GM18517 (cell line): ENCODE results near the gene CTBP2.

Experiments
- ATAC-seq: cut with Tn5 transposase; IDR thresholded peaks from one replicate; pipeline ENCODE4 v1.9.1; 2021; ENCODE audit warnings: mild to moderate bottlenecking, moderate library complexity; ENCODE audit not compliant: unreplicated experiment

Gene CTBP2

DNA sequence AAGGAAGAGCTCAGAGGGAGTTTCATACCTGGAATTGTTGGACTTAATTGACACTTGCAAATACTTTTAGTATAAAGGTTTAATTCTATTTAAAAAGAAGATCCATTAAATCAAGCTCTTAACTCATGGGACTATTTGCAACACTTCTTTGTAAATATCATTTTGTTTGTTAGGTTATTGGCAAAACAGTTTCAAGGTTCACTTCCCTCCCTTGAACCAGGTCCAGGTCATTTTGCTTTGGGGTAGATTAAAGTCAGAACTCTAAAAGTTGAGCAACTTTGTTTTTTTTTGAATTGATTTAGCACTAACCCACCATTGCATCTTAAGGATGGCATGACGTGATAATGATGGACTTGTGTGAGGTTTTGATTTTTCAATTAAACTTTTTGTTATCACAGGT lies 172.6 kb downstream of the CTBP2 start:
- ATAC-seq: no peak

DNA sequence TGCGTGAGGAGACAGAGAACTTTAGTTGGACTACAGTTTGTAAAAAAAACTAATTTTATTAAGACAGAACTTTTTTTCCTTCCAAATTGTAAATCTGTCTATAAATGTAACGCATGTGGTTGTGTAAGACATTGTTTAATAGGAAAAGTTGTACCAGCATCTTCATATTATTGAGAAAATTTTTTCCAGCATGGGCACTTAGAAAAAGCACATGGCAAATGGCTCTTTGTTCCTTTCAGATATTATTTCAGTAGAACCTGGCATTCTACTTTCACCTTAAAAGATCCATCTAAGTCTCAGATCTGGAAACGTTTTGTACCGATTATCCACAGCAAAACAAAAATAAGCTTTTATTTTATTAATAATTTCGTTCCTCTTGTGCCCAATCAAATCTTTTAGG lies 175.2 kb downstream of the CTBP2 start:
- ATAC-seq: no peak

DNA sequence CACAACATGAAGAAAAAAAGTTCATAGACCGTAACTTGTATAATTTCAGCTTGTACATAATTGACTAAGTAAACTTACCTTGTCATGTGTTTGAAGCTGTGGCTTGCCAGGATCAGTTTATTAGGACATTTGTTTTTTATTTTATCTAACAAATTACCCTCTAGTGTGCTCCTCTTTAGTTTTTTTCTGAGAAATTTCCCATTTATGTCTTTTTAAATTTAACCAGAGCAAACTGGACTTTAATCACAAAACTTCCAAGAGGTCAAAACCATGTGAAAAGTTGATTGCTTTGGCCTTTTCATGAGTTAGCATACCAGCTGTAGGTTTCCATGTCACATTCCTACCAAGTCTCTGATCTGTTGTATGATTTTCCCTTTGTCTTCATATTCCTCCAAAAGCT lies 176.0 kb downstream of the CTBP2 start:
- ATAC-seq: no peak

GRCh38 chr10:124983321-124983720 lies 177.0 kb downstream of the CTBP2 start:
- ATAC-seq: no peak

- no peak for ATAC-seq
Observed at GRCh38 chr10:124978376-124978725, 182.0 kb downstream of the CTBP2 start.

GRCh38 chr10:124977648-124978375 lies 182.6 kb downstream of the CTBP2 start:
- no peak for ATAC-seq

DNA sequence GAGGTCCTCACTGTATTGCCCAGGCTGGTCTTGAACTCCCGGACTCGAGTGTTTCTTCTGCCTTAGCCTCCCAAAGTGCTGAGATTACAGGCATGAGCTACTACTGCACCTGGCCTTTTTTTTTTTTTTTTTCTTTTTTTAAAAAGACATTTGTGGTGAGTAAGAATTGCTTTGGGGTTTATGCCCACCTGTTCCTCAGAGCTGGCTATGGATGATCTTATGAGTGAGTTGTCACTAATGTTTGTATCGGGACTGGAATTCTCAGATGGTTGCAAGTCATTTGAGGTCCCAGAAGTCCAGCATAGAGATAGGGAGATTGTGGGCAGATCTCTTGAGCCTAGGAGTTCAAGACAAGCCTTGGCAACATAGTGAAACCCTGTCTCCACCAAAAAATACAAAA lies 183.2 kb downstream of the CTBP2 start:
- no peak for ATAC-seq

DNA sequence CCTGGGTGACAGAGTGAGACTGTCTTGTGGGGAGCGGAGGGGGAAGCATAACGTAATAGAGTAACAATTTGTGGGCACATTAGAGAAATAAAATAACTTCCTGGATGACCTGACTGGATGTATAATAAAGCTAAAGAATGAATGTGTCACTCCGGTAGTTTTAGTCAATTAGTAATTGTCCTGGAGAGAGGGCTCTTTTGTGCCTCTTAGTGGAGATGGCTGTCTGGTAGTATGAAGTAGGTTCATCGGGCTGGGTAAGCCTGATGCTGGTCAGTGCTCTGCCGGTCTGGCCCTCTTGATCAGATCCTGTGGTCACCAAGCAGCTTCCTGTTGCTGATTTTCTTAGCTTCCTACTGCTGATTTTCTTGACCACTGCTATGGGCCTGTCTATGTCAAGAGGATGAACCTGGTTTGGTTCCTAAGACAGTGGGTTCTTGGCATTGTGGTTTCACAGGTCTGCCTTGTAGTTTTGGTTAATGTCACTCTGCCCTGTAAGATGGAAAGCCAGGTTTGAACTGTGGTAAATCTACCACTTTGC lies 184.3 kb downstream of the CTBP2 start:
- no peak for ATAC-seq

DNA sequence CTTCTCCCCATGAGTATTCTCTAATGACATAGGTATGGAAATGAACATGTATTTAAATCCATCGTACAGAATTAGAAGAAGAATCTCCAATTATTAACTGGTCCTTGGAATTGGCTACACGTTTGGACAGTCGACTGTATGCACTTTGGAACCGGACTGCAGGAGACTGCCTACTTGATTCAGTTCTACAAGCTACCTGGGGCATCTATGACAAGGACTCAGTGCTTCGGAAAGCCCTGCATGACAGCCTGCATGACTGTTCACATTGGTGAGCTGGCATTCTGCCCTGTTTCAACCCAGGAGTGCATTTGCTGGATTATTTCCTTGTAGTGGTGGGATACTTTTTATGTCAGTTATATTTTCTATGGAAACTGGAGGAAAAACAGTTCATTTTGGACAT lies 186.2 kb downstream of the CTBP2 start:
- no peak for ATAC-seq

GRCh38 chr10:124972637-124973036 lies 187.7 kb downstream of the CTBP2 start:
- no peak for ATAC-seq

DNA sequence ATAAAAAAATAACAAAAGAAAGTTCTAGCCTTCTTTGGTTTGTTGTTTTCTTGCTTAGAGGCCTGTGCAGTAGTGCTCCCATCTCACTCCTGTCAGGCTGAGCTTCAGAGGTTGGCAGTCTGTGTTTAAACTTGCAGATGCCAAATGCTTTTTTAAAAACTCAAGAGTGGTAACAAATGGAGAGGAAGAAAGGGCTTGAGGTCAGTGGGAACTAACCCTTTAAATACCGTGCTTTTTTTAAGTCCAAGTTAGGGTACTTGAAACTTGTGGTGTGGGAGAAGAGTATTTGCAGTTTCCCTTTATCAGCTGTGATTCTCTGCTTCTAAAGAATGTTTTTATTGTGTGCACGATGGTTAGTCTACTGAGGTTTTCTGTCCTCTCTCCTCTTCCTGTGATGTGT lies 189.1 kb downstream of the CTBP2 start:
- ATAC-seq: no peak

DNA sequence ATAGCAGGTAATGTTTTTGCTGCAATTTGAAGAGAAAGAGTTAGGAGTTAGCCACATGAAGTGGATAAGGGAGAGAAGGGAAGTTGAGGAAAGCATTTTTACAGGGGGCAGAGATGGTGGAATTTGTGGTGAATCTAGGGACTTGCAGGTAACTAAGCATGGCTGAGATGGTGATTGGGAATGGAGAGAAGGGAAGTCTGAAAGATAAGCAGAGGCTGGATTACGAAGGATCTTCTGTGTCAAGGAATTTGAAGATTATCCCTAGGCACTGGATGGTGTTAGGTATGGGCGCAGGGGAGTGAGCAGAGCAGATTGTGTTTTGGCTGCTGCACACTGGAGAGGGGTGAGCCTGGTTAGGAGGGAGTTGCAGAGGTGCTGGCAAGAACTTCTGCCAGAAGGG lies 193.1 kb downstream of the CTBP2 start:
- no peak for ATAC-seq

GRCh38 chr10:124966008-124966407 lies 194.4 kb downstream of the CTBP2 start:
- no peak for ATAC-seq

- no peak for ATAC-seq
Observed at GRCh38 chr10:124963866-124964720, 196.3 kb downstream of the CTBP2 start.

DNA sequence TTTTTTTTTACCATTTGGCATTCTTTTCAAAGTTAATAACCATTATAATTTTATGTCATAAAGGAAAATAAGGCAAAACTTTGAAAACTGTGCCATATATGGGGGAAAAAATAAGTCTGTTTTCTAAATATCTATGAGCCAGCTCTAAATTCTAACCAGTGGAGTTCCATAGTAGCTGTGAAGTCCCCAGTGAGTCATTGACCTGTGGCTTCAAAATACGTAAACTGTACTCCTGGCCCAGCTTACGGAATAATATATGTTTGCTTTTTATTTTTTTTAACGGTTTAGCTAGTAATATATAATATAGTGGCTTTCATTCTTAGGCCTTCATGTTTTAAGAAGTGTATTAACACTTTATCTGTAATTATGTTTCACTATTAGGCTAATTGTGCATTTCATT lies 197.9 kb downstream of the CTBP2 start:
- no peak for ATAC-seq

- ATAC-seq: no peak
Observed at GRCh38 chr10:124961248-124961570, 199.2 kb downstream of the CTBP2 start.

- no peak for ATAC-seq
Observed at GRCh38 chr10:124959564-124959963, 200.8 kb downstream of the CTBP2 start.

GRCh38 chr10:124957404-124957947 lies 202.9 kb downstream of the CTBP2 start:
- ATAC-seq: no peak

DNA sequence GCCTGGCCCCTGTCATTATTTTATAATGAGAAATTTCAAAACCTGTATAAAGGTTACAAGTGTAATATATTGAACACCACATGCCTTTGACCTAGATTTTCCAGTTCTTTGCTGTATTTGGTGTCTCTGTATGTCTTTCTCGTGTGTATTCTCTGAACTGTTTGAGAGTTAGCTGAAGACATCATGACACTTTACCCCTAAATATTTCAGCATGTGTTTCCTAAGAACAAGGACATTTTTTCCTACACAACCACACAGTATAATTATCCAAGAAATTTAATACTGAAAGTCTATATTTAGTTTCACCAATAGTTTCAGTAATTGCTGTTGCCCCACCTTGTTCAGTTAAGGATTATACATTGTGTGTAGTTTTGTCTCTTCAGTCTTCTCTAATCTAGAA lies 203.6 kb downstream of the CTBP2 start:
- ATAC-seq: no peak

DNA sequence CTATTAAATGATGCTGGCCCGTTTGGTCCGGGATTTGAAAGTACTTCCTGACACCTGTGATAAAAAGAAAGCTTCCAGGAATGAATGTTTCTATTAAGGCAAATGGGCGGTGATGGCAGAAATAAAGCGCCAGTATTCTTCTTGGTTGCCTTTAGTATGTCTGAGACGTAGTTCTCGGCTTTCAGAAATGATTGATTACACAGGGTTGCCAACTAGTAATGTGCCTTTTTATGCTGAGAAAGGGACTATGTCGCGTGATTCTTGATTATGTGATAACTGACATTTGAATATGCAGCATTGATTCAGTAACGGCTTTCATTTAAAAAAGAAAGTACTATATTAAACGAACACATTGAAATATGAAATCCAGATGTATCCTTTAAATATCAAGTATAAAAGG lies 204.5 kb downstream of the CTBP2 start:
- no peak for ATAC-seq

- ATAC-seq: no peak
Observed at GRCh38 chr10:124955243-124955642, 205.1 kb downstream of the CTBP2 start.

DNA sequence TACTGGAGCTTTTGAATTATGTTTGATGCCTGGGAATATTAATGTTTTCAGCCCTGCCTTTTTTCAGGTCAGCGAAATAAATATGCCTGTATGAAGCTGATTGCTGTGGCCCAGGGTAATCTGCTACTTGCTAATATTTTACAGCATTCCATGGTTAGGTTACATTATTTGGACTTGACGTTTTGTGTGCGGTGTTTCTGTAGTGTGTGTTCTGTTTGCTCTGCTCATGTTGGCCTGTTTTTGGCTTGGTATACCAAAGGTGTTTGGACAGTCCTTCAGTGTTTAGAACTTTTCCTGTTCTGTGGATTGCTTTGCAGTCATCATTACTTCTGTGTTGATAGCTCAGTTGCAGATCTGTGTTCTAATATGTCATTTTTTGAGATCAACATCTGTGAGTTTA lies 206.9 kb downstream of the CTBP2 start:
- ATAC-seq: no peak
